Measurements from ENCODE around the gene CTU1. TPM values are rescaled to one million over a fixed set of nuclear protein-coding genes. Genes with fewer than 3 reads are reported as not detected.
"Not testable (repeated sequence)": the region's sequence is repeated elsewhere in the genome, so short reads cannot be mapped to it uniquely, and the experiment has no call there.

CTU1 gene
- total RNA-seq, 1 experiment from 2014 or later = 12.7 TPM

DNA sequence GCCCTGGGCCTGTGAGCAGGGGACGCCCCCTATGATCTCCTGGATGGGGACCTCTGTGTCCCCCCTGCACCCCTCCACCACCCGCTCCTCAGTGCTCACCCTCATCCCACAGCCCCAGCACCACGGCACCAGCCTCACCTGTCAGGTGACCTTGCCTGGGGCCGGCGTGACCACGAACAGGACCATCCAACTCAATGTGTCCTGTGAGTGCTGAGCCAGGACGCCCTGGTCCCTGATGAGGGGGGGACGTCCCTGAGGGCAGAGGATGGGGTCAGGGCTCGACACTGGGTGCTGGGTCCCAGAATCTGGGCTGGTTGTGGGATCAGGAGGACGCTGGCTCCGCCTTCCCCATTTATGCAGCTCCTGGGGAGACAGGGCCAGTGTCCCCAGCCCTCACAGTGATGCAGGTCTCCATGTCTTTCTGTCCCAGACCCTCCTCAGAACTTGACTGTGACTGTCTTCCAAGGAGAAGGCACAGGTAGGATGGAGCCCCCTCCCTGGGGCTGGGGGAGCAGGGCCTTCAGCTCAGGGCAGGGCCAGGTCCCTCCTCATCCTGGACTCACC lies 36.4 kb upstream of the CTU1 start:
- no TSS peak for BruUV-seq (replicated peaks)
- intact Hi-C loops (cut with micrococcal nuclease) = no loop called here
- Mint-ChIP-seq H3K27ac (ENCODE audit: low read depth, unreplicated experiment) (no peak overlapping the region), H3K4me1 (ENCODE audit: insufficient read depth, unreplicated experiment) (no peaks in the 10 kb centered on the region), H3K9me3 (ENCODE audit: unreplicated experiment) (peaks cover 15% of the 10 kb centered on the region), H3K27me3 (ENCODE audit: insufficient read depth, unreplicated experiment) (no peaks in the 10 kb centered on the region), H3K4me3 (ENCODE audit: unreplicated experiment) (no peak overlapping the region), H3K36me3 (ENCODE audit: insufficient read depth, unreplicated experiment) (peaks cover 5% of the 10 kb centered on the region)
- TF ChIP-seq, protein P1, sequence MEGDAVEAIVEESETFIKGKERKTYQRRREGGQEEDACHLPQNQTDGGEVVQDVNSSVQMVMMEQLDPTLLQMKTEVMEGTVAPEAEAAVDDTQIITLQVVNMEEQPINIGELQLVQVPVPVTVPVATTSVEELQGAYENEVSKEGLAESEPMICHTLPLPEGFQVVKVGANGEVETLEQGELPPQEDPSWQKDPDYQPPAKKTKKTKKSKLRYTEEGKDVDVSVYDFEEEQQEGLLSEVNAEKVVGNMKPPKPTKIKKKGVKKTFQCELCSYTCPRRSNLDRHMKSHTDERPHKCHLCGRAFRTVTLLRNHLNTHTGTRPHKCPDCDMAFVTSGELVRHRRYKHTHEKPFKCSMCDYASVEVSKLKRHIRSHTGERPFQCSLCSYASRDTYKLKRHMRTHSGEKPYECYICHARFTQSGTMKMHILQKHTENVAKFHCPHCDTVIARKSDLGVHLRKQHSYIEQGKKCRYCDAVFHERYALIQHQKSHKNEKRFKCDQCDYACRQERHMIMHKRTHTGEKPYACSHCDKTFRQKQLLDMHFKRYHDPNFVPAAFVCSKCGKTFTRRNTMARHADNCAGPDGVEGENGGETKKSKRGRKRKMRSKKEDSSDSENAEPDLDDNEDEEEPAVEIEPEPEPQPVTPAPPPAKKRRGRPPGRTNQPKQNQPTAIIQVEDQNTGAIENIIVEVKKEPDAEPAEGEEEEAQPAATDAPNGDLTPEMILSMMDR (IDR thresholded peaks at IDR 0.05; ENCODE audit: unreplicated experiment) = no peak
- ChIA-PET POLR2A (no interaction called here), CTCF (interaction anchor here (1.2 to 1.7 kb wide), 2 partner anchors 15 to 25 kb away, joined by 3 to 5 read pairs; no protein-coding TSS in a partner anchor)
- DNase-seq (ENCODE audit: unreplicated experiment) = no peak

DNA sequence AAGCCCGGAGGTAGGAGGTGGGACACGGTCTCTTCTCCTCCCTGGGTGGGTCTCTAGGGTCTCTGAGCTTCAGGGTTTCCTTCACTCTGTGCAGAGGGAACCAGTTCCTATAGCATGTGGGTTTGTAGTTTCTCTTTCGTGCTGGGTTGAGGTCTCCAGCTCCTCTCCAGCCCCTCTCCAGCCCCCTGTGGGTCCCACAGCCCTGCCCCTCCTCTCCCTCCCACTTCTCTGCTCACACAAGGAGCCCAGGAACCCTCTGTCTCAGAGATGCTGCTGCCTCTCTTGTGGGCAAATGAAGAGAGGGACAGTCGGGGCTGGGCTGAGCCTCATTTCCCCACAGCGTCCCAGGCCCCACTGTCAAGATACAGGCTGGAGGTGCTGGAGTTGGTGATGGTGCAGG lies 35.3 kb upstream of the CTU1 start:
- no peaks in the 10 kb centered on the region for H3K27me3 Mint-ChIP-seq (ENCODE audit: insufficient read depth, unreplicated experiment)
- intact Hi-C loops (cut with micrococcal nuclease) = no loop called here
- TF ChIP-seq, protein P1 (IDR thresholded peaks at IDR 0.05; ENCODE audit: unreplicated experiment) = no peak
- ChIA-PET POLR2A (no interaction called here), CTCF (no interaction called here)
- DNase-seq (ENCODE audit: unreplicated experiment) = no peak
- H3K4me3 Mint-ChIP-seq (ENCODE audit: unreplicated experiment) = no peak overlapping the region
- no peaks in the 10 kb centered on the region for H3K4me1 Mint-ChIP-seq (ENCODE audit: insufficient read depth, unreplicated experiment)
- H3K9me3 Mint-ChIP-seq (ENCODE audit: unreplicated experiment) = peaks cover 11% of the 10 kb centered on the region
- H3K36me3 Mint-ChIP-seq (ENCODE audit: insufficient read depth, unreplicated experiment) = peaks cover 5% of the 10 kb centered on the region
- H3K27ac Mint-ChIP-seq (ENCODE audit: low read depth, unreplicated experiment) = no peak overlapping the region
- no TSS peak for BruUV-seq (replicated peaks)

DNA sequence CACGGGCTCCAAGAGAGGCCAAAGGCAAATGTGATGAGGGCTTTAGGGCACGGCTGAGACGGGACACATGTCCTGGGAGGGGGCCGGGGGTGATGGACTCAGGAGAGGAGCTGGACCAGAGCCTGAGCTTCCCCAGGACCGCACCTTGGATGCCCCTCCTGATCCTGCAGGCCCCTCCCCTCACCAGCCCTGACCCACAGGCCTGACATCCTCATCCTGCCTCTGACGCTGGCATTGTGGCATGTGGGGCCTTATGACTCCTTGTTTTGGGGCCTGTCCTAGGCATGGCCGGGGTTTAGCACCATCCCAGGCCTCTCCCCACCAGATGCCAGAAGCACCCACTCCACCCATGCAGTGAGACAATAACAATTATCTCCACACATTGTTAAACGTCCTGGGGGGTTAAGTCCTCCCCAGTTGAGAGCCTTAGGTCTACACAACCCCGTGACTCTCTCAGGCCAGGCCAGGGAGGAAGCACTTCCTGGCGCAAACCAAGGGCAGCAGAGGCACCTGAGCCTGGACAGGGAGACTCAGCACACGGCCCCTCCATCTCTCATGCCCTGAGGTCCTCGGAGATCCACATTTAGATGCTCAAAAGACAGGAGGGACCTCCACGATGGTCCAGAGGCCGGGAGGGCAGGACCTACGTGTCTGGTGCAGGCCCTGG lies 34.7 kb upstream of the CTU1 start:
- H3K4me1 Mint-ChIP-seq (ENCODE audit: insufficient read depth, unreplicated experiment); CTCF ChIA-PET; DNase-seq (ENCODE audit: unreplicated experiment); intact Hi-C loops (cut with micrococcal nuclease); H3K9me3 Mint-ChIP-seq (ENCODE audit: unreplicated experiment); H3K36me3 Mint-ChIP-seq (ENCODE audit: insufficient read depth, unreplicated experiment); H3K27me3 Mint-ChIP-seq (ENCODE audit: insufficient read depth, unreplicated experiment); BruUV-seq (replicated peaks); H3K27ac Mint-ChIP-seq (ENCODE audit: low read depth, unreplicated experiment); H3K4me3 Mint-ChIP-seq (ENCODE audit: unreplicated experiment); POLR2A ChIA-PET: not testable (repeated sequence)

DNA sequence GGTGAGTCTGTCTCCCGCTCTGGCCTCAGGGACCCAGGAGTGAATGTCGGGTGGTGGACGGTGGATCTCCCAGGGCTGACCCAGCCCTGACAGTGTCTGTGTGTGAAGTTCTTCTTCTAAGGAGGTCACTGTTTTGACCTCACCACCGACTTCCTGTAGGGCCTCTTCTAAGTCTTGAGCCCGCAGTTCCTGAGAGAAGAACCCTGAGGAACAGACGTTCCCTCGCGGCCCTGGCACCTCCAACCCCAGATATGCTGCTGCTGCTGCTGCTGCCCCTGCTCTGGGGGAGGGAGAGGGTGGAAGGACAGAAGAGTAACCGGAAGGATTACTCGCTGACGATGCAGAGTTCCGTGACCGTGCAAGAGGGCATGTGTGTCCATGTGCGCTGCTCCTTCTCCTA lies 33.9 kb upstream of the CTU1 start, which contains the start of gene SIGLEC7:
TSS of gene SIGLEC7 (plus strand) at position 183 of the 400 bp plus-strand sequence. CDS start at position 252, 69 bp downstream.
- H3K36me3 Mint-ChIP-seq (ENCODE audit: insufficient read depth, unreplicated experiment) = peaks cover 5% of the 10 kb centered on the region

More for the DNA sequence above, 33.9 kb upstream of the CTU1 start, which contains the start of gene SIGLEC7:
- BruUV-seq (replicated peaks) = no TSS peak
- no peak within 1 kb of the TSS for H3K27ac Mint-ChIP-seq (ENCODE audit: low read depth, unreplicated experiment)
- no peaks in the 10 kb centered on the region for H3K27me3 Mint-ChIP-seq (ENCODE audit: insufficient read depth, unreplicated experiment)
- no peak within 1 kb of the TSS for H3K4me3 Mint-ChIP-seq (ENCODE audit: unreplicated experiment)
- POLR2A ChIA-PET = no interaction called here
- peaks cover 6% of the 10 kb centered on the region for H3K9me3 Mint-ChIP-seq (ENCODE audit: unreplicated experiment)
- TF ChIP-seq, protein P1 (IDR thresholded peaks at IDR 0.05; ENCODE audit: unreplicated experiment) = no peak
- H3K4me1 Mint-ChIP-seq (ENCODE audit: insufficient read depth, unreplicated experiment) = no peaks in the 10 kb centered on the region
- intact Hi-C loops (cut with micrococcal nuclease) = no loop called here
- CTCF ChIA-PET = no interaction called here
- no peak for DNase-seq (ENCODE audit: unreplicated experiment)

Data from MCF 10A (cell line).